Neuronal stem cell (in vitro differentiated cells): ENCODE data around the gene WDSUB1. TPM values are rescaled to one million over a fixed set of nuclear protein-coding genes. Genes with fewer than 3 reads are reported as not detected.
A peak's percentile ranks its signal among the peaks of the same experiment; 100 is the strongest.

Source experiments
- DNase-seq: peaks from one replicate; pipeline ENCODE4 v3.0.0-alpha.2; 2013; ENCODE audit warnings: low spot score
- H2AFZ ChIP-seq: one replicate; pipeline ENCODE4 v1.6.1; 2013; ENCODE audit warnings: mild to moderate bottlenecking, low read length, inconsistent platforms
- H2AK5ac ChIP-seq: 2 replicates; pipeline ENCODE4 v1.6.1; 2013; ENCODE audit warnings: low read depth, mild to moderate bottlenecking, inconsistent platforms, low read length, moderate library complexity, mixed read lengths
- H2BK120ac ChIP-seq: 2 replicates; pipeline ENCODE4 v1.6.1; 2013; ENCODE audit warnings: low read depth, mild to moderate bottlenecking, inconsistent platforms, low read length, moderate library complexity, mixed read lengths
- H2BK12ac ChIP-seq: one replicate; pipeline ENCODE4 v1.6.1; 2013; ENCODE audit warnings: low read length, inconsistent platforms
- H2BK15ac ChIP-seq: 2 replicates; pipeline ENCODE4 v1.6.1; 2013; ENCODE audit warnings: mild to moderate bottlenecking, low read length, inconsistent platforms, mixed read lengths
- H2BK5ac ChIP-seq: one replicate; pipeline ENCODE4 v1.6.1; 2013; ENCODE audit warnings: inconsistent platforms, mild to moderate bottlenecking, low read length, moderate library complexity
- H3K14ac ChIP-seq: one replicate; pipeline ENCODE4 v1.6.1; 2013; ENCODE audit warnings: low read length, inconsistent platforms
- H3K18ac ChIP-seq: 2 replicates; pipeline ENCODE4 v1.6.1; 2013; ENCODE audit warnings: low read length, inconsistent platforms
- H3K23ac ChIP-seq: 2 replicates; pipeline ENCODE4 v1.6.1; 2013; ENCODE audit warnings: low read depth, mild to moderate bottlenecking, mixed read lengths, low read length, inconsistent platforms; ENCODE audit not compliant: poor library complexity
- H3K27ac ChIP-seq: replicated peaks from 3 replicates; pipeline ENCODE4 v1.5.1; 2013; ENCODE audit warnings: low read length, inconsistent platforms
- H3K27me3 ChIP-seq, 3 experiments: 2 replicates each; pipeline ENCODE4 v1.6.1; 2013; ENCODE audit warnings: low read length in 3 of 3, mild to moderate bottlenecking in 2 of 3, inconsistent platforms in 1 of 3, low read depth in 1 of 3, mixed read lengths in 1 of 3, moderate library complexity in 1 of 3; ENCODE audit not compliant: control insufficient read depth in 3 of 3, insufficient read depth in 3 of 3
- H3K36me3 ChIP-seq, 2 donors: replicated peaks in 1 of 2; 2 replicates each; pipeline ENCODE4 v1.6.1; 2013; ENCODE audit warnings: low read length in 2 of 2; ENCODE audit not compliant: control insufficient read depth in 2 of 2, insufficient read depth in 2 of 2
- H3K4ac ChIP-seq: 2 replicates; pipeline ENCODE4 v1.6.1; 2013; ENCODE audit warnings: inconsistent platforms, mild to moderate bottlenecking, low read length, moderate library complexity
- H3K4me1 ChIP-seq, 2 donors: 1 replicate in 1 of 2; 2 replicates in 1 of 2; pipeline ENCODE4 v1.6.1; 2013; ENCODE audit warnings: low read length in 2 of 2, low read depth in 1 of 2; ENCODE audit not compliant: control insufficient read depth in 2 of 2, insufficient read depth in 1 of 2
- H3K4me2 ChIP-seq: one replicate; pipeline ENCODE4 v1.6.1; 2013; ENCODE audit warnings: mild to moderate bottlenecking, low read length, inconsistent platforms; ENCODE audit not compliant: insufficient read depth, poor library complexity, severe bottlenecking
- H3K4me3 ChIP-seq, 2 donors: 2 replicates each; pipeline ENCODE4 v1.5.1; 2013; ENCODE audit warnings: low read length in 2 of 2, mild to moderate bottlenecking in 2 of 2, inconsistent platforms in 1 of 2, moderate library complexity in 1 of 2
- H3K79me1 ChIP-seq: one replicate; pipeline ENCODE4 v1.6.1; 2013; ENCODE audit warnings: low read depth, mild to moderate bottlenecking, inconsistent platforms, low read length, moderate library complexity
- H3K9ac ChIP-seq: one replicate; pipeline ENCODE4 v1.6.1; 2013; ENCODE audit warnings: mild to moderate bottlenecking, low read depth, low read length, inconsistent platforms; ENCODE audit not compliant: poor library complexity
- H3K9me3 ChIP-seq, 2 donors: replicated peaks in 1 of 2; 2 replicates each; pipeline versions ENCODE3 to v1.6.1; 2013; ENCODE audit warnings: low read length in 2 of 2, mild to moderate bottlenecking in 2 of 2, inconsistent platforms in 1 of 2, low read depth in 1 of 2, mixed read lengths in 1 of 2, moderate library complexity in 1 of 2; ENCODE audit not compliant: control insufficient read depth in 2 of 2, insufficient read depth in 1 of 2
- H4K8ac ChIP-seq: one replicate; pipeline ENCODE4 v1.6.1; 2013; ENCODE audit warnings: low read depth, mild to moderate bottlenecking, inconsistent platforms, low read length, moderate library complexity
- H4K91ac ChIP-seq: one replicate; pipeline ENCODE4 v1.6.1; 2013; ENCODE audit warnings: low read length, low read depth, mild to moderate bottlenecking, inconsistent platforms; ENCODE audit not compliant: poor library complexity
- WGBS, 2 donors: extraction: QIAGEN DNeasy Blood & Tissue Kit; methylation state at CpG; one replicate each; pipeline ENCODE4 v1.1.7; 2013; ENCODE audit warnings: missing lambda C conversion rate in 2 of 2, mixed read lengths in 1 of 2; ENCODE audit not compliant: insufficient read length in 2 of 2, insufficient replicate concordance in 1 of 2; ENCODE audit errors: extremely low coverage in 2 of 2; 5-methylcytosine and 5-hydroxymethylcytosine counted together
- polyA plus RNA-seq, 2 experiments: library from polyadenylated mRNA; stranded (reverse); fragments of 200-250 nt; gene quantifications; one replicate each; pipeline ENCODE4 v1.2.3, GENCODE V29; 2013

Gene WDSUB1, protein sequence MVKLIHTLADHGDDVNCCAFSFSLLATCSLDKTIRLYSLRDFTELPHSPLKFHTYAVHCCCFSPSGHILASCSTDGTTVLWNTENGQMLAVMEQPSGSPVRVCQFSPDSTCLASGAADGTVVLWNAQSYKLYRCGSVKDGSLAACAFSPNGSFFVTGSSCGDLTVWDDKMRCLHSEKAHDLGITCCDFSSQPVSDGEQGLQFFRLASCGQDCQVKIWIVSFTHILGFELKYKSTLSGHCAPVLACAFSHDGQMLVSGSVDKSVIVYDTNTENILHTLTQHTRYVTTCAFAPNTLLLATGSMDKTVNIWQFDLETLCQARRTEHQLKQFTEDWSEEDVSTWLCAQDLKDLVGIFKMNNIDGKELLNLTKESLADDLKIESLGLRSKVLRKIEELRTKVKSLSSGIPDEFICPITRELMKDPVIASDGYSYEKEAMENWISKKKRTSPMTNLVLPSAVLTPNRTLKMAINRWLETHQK
- 8.6 TPM for polyA plus RNA-seq (2013, experiment 1 of 2)
- polyA plus RNA-seq (2013, experiment 2 of 2): 8.5 TPM

DNA sequence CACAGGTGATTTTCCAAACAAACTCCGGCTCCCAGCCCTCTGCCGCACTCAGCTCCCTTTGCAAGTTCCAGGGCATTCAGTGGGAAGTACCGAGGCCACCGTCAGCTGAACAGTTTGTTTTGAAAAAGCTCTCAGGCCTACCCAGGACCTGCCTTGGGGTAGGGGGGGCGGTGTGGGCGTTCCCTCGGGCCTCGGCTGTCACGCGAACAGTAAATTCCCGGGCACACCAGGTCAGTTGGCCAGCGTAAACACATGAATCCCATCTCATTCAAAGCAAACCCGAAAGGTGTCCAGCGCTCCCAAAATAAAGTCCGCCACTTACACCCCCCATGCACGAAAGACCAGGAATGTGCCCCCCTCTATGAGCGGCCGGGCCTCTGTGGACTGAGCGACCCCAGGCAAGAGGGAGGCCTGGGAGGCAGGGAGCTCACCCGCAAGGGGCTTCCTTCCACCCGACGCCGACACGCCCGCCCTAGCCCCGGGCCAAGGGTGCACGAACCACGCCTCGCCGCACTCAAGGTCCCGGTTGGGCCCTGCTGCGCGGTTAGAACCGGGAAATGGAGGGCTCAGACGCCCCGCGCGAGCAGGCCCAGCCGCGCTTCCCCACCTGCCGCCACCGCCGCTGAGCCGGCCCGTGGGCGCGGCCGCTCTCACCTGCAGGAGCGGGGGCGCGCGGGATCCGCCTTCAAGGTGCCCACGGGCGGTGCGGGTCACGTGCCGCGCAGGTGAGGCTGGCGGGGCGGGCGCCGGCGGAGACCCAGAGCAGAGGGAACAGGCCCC is at the start of gene WDSUB1:
Gene WDSUB1 (minus strand): TSS at position 775 of the 780 bp plus-strand sequence. CDS start 3,634 bp downstream, outside the sequence.
- H2BK15ac ChIP-seq: peak within 1 kb of the TSS; percentile 96
- H3K79me1 ChIP-seq: peaks cover 3% of the 10 kb centered on the region
- H3K14ac ChIP-seq: peak within 1 kb of the TSS; percentile 98
- peak within 1 kb of the TSS; percentile 22 for H2AK5ac ChIP-seq
- H3K9ac ChIP-seq: peak within 1 kb of the TSS; percentile 88
- peak within 1 kb of the TSS; percentile 96 for H3K18ac ChIP-seq
- peak; percentile 50 for DNase-seq
- peaks cover 0 to 2% of the 10 kb centered on the region in 2 donors for H3K4me1 ChIP-seq
- no peaks in the 10 kb centered on the region for H3K9me3 ChIP-seq
- peak within 1 kb of the TSS; percentile 94 for H3K4me2 ChIP-seq
- no peak within 1 kb of the TSS for H2BK12ac ChIP-seq
- H3K23ac ChIP-seq: no peak within 1 kb of the TSS
- peak within 1 kb of the TSS; percentile 73 to 92 for H3K4me3 ChIP-seq
- no peak within 1 kb of the TSS for H3K4ac ChIP-seq
- H2AFZ ChIP-seq: peak within 1 kb of the TSS; percentile 94
- H2BK120ac ChIP-seq: peak within 1 kb of the TSS; percentile 16
- H3K27me3 ChIP-seq: no peaks in the 10 kb centered on the region
- H3K36me3 ChIP-seq: peaks cover 1 to 13% of the 10 kb centered on the region in 2 donors
- H3K27ac ChIP-seq: peak within 1 kb of the TSS; percentile 92
- H4K8ac ChIP-seq: peak within 1 kb of the TSS; percentile 19
- H2BK5ac ChIP-seq: peak within 1 kb of the TSS; percentile 22
- H4K91ac ChIP-seq: no peak within 1 kb of the TSS
- no CpG with 5 or more reads among the region's 64 CpGs for WGBS, 2 donors

DNA sequence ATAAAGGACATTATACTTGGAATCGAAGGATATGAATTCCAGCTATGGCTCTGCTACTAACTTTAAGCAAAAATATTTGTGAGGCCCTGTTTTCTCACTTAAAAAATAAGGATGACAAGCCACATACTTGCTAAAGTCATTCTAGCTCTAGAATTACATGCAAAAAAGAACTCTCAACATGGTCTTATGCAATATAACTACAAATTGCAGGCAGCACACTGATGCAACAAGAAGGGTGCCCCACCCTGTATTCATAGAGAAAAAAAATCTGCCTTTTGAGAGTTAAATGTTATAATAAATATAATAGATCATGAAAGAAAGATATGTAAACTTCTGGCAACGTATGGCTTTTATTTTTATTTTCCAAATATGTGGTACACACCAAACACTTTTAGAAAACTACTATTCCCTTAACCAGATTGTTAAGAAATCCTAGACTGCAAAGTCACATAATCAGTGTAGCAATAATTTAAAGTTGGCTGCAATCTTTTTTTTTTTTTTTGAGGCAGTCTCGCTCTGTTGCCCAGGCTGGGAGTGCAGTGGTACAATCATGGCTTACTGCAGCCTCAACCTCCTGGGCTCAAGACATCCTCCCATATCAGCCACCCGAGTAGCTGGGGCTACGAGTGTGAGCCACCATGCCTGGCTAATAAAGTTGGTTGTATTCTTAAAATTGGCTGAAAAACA is 40.2 kb upstream of the WDSUB1 start:
- no peak overlapping the region for H3K18ac ChIP-seq
- H4K8ac ChIP-seq: no peak overlapping the region
- no peak overlapping the region for H3K27ac ChIP-seq
- H2AFZ ChIP-seq: no peak overlapping the region
- no peak overlapping the region for H3K23ac ChIP-seq
- H4K91ac ChIP-seq: no peak overlapping the region
- H2BK15ac ChIP-seq: no peak overlapping the region
- H3K79me1 ChIP-seq: no peaks in the 10 kb centered on the region
- H2BK5ac ChIP-seq: no peak overlapping the region
- no peak overlapping the region for H3K4me3 ChIP-seq
- no CpG with 5 or more reads among the region's 5 CpGs for WGBS, 2 donors
- no peak overlapping the region for H2BK12ac ChIP-seq
- peaks cover 6 to 81% of the 10 kb centered on the region in 2 donors for H3K36me3 ChIP-seq
- no peak overlapping the region for H3K4me2 ChIP-seq
- no peak overlapping the region for H3K9ac ChIP-seq
- H3K27me3 ChIP-seq: no peaks in the 10 kb centered on the region
- no peak overlapping the region for H2BK120ac ChIP-seq
- no peak overlapping the region for H3K14ac ChIP-seq
- no peak overlapping the region for H2AK5ac ChIP-seq
- DNase-seq: no peak
- H3K4me1 ChIP-seq: no peaks in the 10 kb centered on the region
- no peak overlapping the region for H3K4ac ChIP-seq
- H3K9me3 ChIP-seq: no peaks in the 10 kb centered on the region

DNA sequence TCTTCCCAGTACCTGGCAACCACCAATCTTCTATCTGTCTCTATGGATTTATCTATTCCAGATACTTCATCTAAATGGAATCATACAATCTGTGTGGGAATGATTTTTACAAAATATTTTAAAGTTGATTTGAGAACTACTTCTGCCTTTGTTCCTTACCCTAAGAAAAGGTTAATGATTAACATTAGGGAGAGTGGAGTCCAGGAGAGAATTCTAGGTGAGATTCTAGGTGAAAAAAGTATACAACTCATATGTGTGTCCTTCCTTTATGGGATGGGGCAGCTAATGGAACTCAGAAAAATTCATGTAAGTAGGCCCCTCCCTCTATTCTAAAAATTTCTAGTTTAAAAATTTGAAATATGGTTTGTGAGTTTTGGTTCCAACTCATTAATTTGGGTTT is 35.9 kb upstream of the WDSUB1 start:
- Histone ChIP-seq H3K4ac (no peak overlapping the region), H2AFZ (no peak overlapping the region), H3K18ac (no peak overlapping the region), H2BK120ac (no peak overlapping the region), H3K27ac (no peak overlapping the region), H4K8ac (no peak overlapping the region), H3K79me1 (no peaks in the 10 kb centered on the region), H2BK5ac (no peak overlapping the region), H3K9ac (no peak overlapping the region), H3K36me3 (peaks cover 7 to 87% of the 10 kb centered on the region in 2 donors), H3K23ac (no peak overlapping the region), H3K4me3 (no peak overlapping the region), H3K4me1 (no peaks in the 10 kb centered on the region), H2AK5ac (no peak overlapping the region), H2BK12ac (no peak overlapping the region), H3K4me2 (no peak overlapping the region), H3K9me3 (no peaks in the 10 kb centered on the region), H4K91ac (no peak overlapping the region), H2BK15ac (no peak overlapping the region), H3K14ac (no peak overlapping the region), H3K27me3 (no peaks in the 10 kb centered on the region)
- no peak for DNase-seq
